SK-N-SH (cell line): Measurements from ENCODE around the gene LDLR. TPM values are rescaled to one million over a fixed set of nuclear protein-coding genes. Genes with fewer than 3 reads are reported as not detected.
"Not testable (repeated sequence)": the region's sequence is repeated elsewhere in the genome, so short reads cannot be mapped to it uniquely, and the experiment has no call there.

Experiments
- CTCF ChIA-PET: fragments of 300-600, 350-600 bp; formaldehyde crosslinking; extraction: SDS; loops from one replicate; lab custom pipeline; 2021; lab: Yijun Ruan, JAX
- POLR2A ChIA-PET: fragments of 350-600 bp; sonication (Branson Sonifier 250); formaldehyde crosslinking; extraction: SDS; loops from one replicate; lab custom pipeline; 2020; ENCODE audit warnings: antibody characterized with exemption, inconsistent platforms; lab: Yijun Ruan, JAX
- DNase-seq: peaks from one replicate; pipeline ENCODE4 v3.0.0; 2012
- H2AFZ ChIP-seq: fragments of 200-600 bp; sonication (generic); 2 replicates; pipeline ENCODE4 v1.8.1; 2016; ENCODE audit warnings: antibody characterized with exemption, mild to moderate bottlenecking, low read depth
- H3F3A ChIP-seq: fragments of 200-600 bp; sonication (generic); replicated peaks from 2 replicates; pipeline ENCODE3; 2016; ENCODE audit warnings: antibody characterized with exemption, mild to moderate bottlenecking; ENCODE audit not compliant: insufficient read depth
- H3K27ac ChIP-seq, 2 experiments: fragments of 200-500 bp in 1 of 2; fragments of 200-600 bp in 1 of 2; sonication (Bioruptor generic) in 1 of 2; sonication (generic), shearing (Covaris generic) in 1 of 2; 2 replicates each; pipeline versions ENCODE4 v1.5.1 to v1.6.1; 2014 to 2016; ENCODE audit warnings: low read depth in 2 of 2, inconsistent platforms in 1 of 2, low read length in 1 of 2, mild to moderate bottlenecking in 1 of 2, mixed read lengths in 1 of 2
- H3K27me3 ChIP-seq: fragments of 200-600 bp; sonication (generic), shearing (Covaris generic); 2 replicates; pipeline ENCODE4 v1.6.1; 2016; ENCODE audit warnings: mixed run types; ENCODE audit not compliant: insufficient read depth
- H3K36me3 ChIP-seq, 2 experiments: fragments of 200-500 bp in 1 of 2; fragments of 200-600 bp in 1 of 2; sonication (Bioruptor generic) in 1 of 2; sonication (generic) in 1 of 2; replicated peaks in 1 of 2; 2 replicates each; pipeline versions ENCODE3 to v1.5.1; 2014 to 2016; ENCODE audit warnings: low read length in 1 of 2, mild to moderate bottlenecking in 1 of 2; ENCODE audit not compliant: insufficient read depth in 2 of 2, control insufficient read depth in 1 of 2
- H3K4me1 ChIP-seq, 2 experiments: fragments of 200-500 bp in 1 of 2; fragments of 200-600 bp in 1 of 2; sonication (Bioruptor generic) in 1 of 2; sonication (generic), shearing (Covaris generic) in 1 of 2; 2 replicates each; pipeline versions ENCODE4 v1.5.1 to v1.6.1; 2014 to 2016; ENCODE audit warnings: low read depth in 1 of 2, low read length in 1 of 2, mixed run types in 1 of 2; ENCODE audit not compliant: insufficient read depth in 2 of 2, control insufficient read depth in 1 of 2
- H3K4me2 ChIP-seq: fragments of 200-600 bp; sonication (generic), shearing (Covaris generic); 2 replicates; pipeline ENCODE4 v1.6.1; 2017; ENCODE audit warnings: mixed run types
- H3K4me3 ChIP-seq, 2 experiments: fragments of 200-500 bp in 1 of 2; fragments of 200-600 bp in 1 of 2; sonication (Bioruptor generic) in 1 of 2; sonication (generic), shearing (Covaris generic) in 1 of 2; 2 replicates each; pipeline versions ENCODE4 v1.5.1 to v1.8.1; 2014 to 2016; ENCODE audit warnings: low read depth in 2 of 2, inconsistent platforms in 1 of 2, low read length in 1 of 2, mild to moderate bottlenecking in 1 of 2, mixed read lengths in 1 of 2, moderate library complexity in 1 of 2
- H3K79me2 ChIP-seq: fragments of 200-600 bp; sonication (generic); 2 replicates; pipeline ENCODE4 v1.8.1; 2017; ENCODE audit warnings: mild to moderate bottlenecking; ENCODE audit not compliant: insufficient read depth
- H3K9ac ChIP-seq: fragments of 200-600 bp; sonication (generic); 2 replicates; pipeline ENCODE4 v1.6.1; 2017; ENCODE audit warnings: mixed run types
- H3K9me2 ChIP-seq: fragments of 200-600 bp; sonication (generic); 2 replicates; pipeline ENCODE4 v1.6.1; 2017; ENCODE audit warnings: mixed run types
- H3K9me3 ChIP-seq: fragments of 200-600 bp; sonication (generic); 2 replicates; pipeline ENCODE4 v1.6.1; 2017; ENCODE audit warnings: mixed run types, mild to moderate bottlenecking, moderate library complexity
- H4K20me1 ChIP-seq: fragments of 200-600 bp; sonication (generic); 2 replicates; pipeline ENCODE4 v1.6.1; 2017; ENCODE audit warnings: mild to moderate bottlenecking, mixed run types; ENCODE audit not compliant: insufficient read depth
- CHD2 ChIP-seq: fragments of 150-350 bp; IDR thresholded peaks from 2 replicates; pipeline ENCODE4 v1.6.1; 2018; ENCODE audit warnings: low read length; ENCODE audit not compliant: partially characterized antibody
- EP300 ChIP-seq, 2 experiments: IDR thresholded peaks; 2 replicates each; pipeline versions ENCODE4 v1.4.0 to v1.6.1; 2012; ENCODE audit warnings: borderline replicate concordance in 1 of 2, low read depth in 1 of 2, low read length in 1 of 2
- FOSL2 ChIP-seq: IDR thresholded peaks from 2 replicates; pipeline ENCODE4 v1.4.0; 2012; ENCODE audit warnings: low read depth, mild to moderate bottlenecking, moderate library complexity, borderline replicate concordance
- IRF3 ChIP-seq: fragments of 150-350 bp; IDR thresholded peaks from 2 replicates; pipeline ENCODE4 v1.6.1; 2016; ENCODE audit warnings: mild to moderate bottlenecking, low read depth, low read length
- MEF2A ChIP-seq: IDR thresholded peaks from 2 replicates; pipeline ENCODE4 v1.4.0; 2012; ENCODE audit warnings: low read depth, borderline replicate concordance
- POLR2AphosphoS5 ChIP-seq: IDR thresholded peaks from 2 replicates; pipeline ENCODE4 v1.6.1; 2012; ENCODE audit warnings: low read depth, low read length
- RAD21 ChIP-seq: IDR thresholded peaks from 2 replicates; pipeline ENCODE4 v1.6.1; 2012; ENCODE audit warnings: mild to moderate bottlenecking, low read length
- RXRA ChIP-seq: IDR thresholded peaks from 2 replicates; pipeline ENCODE4 v1.4.0; 2012; ENCODE audit warnings: low read depth, mild to moderate bottlenecking, borderline replicate concordance
- USF1 ChIP-seq: IDR thresholded peaks from 2 replicates; pipeline ENCODE4 v1.4.0; 2012; ENCODE audit warnings: low read depth, borderline replicate concordance
- ZBTB33 ChIP-seq: IDR thresholded peaks from 2 replicates; pipeline ENCODE4 v1.4.0; 2012; ENCODE audit warnings: low read depth, borderline replicate concordance
- WGBS: methylation state at CpG from one replicate; pipeline ENCODE4 v1.1.6; 2017; ENCODE audit warnings: low lambda C conversion rate; 5-methylcytosine and 5-hydroxymethylcytosine counted together
- polyA plus RNA-seq, 3 experiments: library from polyadenylated mRNA; depleted of rRNA; stranded (reverse); fragments of >200 nt; gene quantifications; 2 replicates each; pipeline ENCODE4 v1.2.3, GENCODE V29; 2012

Gene LDLR
- polyA plus RNA-seq, 1 of the 3 experiments (the other 2 are of a cell fraction): 25.1 TPM

- Histone ChIP-seq H3F3A (no peaks in the 10 kb centered on the region), H3K27ac (no peak overlapping the region), H4K20me1 (no peaks in the 10 kb centered on the region), H3K9ac (no peak overlapping the region), H3K9me3 (no peaks in the 10 kb centered on the region), H3K4me1 (no peaks in the 10 kb centered on the region), H3K4me2 (no peak overlapping the region), H3K36me3 (peaks cover 28 to 29% of the 10 kb centered on the region in 2 experiments), H3K79me2 (no peaks in the 10 kb centered on the region), H3K27me3 (no peaks in the 10 kb centered on the region), H2AFZ (no peak overlapping the region), H3K4me3 (no peak overlapping the region), H3K9me2 (no peaks in the 10 kb centered on the region)
- 98% methylated on average over 6 of the region's 9 CpGs for WGBS
- POLR2A ChIA-PET: no interaction called here
- TF ChIP-seq IRF3 (no peak), FOSL2 (no peak), ZBTB33 (no peak), RAD21 (no peak), CHD2 (no peak), USF1 (no peak), POLR2AphosphoS5 (no peak), EP300 (IDR thresholded peaks at IDR 0.05; ENCODE audit: borderline replicate concordance in 1 of 2, low read depth in 1 of 2, low read length in 1 of 2) (no peak), RXRA (no peak), MEF2A (no peak)
- DNase-seq: no peak
- CTCF ChIA-PET: interaction anchor here (0.9 to 1.9 kb wide), 2 partner anchors 9 to 81 kb away, joined by 4 to 6 read pairs; no protein-coding TSS in a partner anchor
Measured at GRCh38 chr19:11116507-11116906, 27.2 kb downstream of the LDLR start.

- H3K27ac ChIP-seq, H3K27me3 ChIP-seq, H3K4me2 ChIP-seq, H3K9ac ChIP-seq, H3F3A ChIP-seq, H3K9me2 ChIP-seq, POLR2A ChIA-PET, H4K20me1 ChIP-seq, H3K9me3 ChIP-seq, H2AFZ ChIP-seq, H3K79me2 ChIP-seq, DNase-seq, H3K4me3 ChIP-seq, H3K4me1 ChIP-seq: not testable (repeated sequence)
- CTCF ChIA-PET: interaction anchor here (1.2 to 1.8 kb wide), 2 partner anchors 9 to 16 kb away, joined by 3 to 9 read pairs; no protein-coding TSS in a partner anchor
- 92% methylated on average over 17 of the region's 17 CpGs for WGBS
- H3K36me3 ChIP-seq: peaks cover 14 to 39% of the 10 kb centered on the region in 2 experiments
Measured at GRCh38 chr19:11121963-11122362, 32.7 kb downstream of the LDLR start.
